Memory B cell (primary cell): ENCODE measurements around the gene HMGB4.

Experiments used
- ATAC-seq: fragments of 150-1000 bp; cut with Tn5 transposase; 2 replicates; pipeline ENCODE4 v1.10.0; 2021; ENCODE audit warnings: low read depth, mild to moderate bottlenecking, moderate library complexity
- DNase-seq, 2 donors: peaks; one replicate each; pipeline ENCODE4 v3.0.0; 2022; ENCODE audit warnings: low spot score in 2 of 2
- H3K27ac Mint-ChIP-seq: one replicate; pipeline ENCODE4 v1.8.0; 2022; ENCODE audit warnings: mild to moderate bottlenecking, moderate library complexity, mixed read lengths
- H3K27me3 Mint-ChIP-seq: one replicate; pipeline ENCODE4 v1.8.0; 2022; ENCODE audit warnings: mixed read lengths
- H3K36me3 Mint-ChIP-seq: one replicate; pipeline ENCODE4 v1.8.0; 2022; ENCODE audit warnings: mild to moderate bottlenecking, mixed read lengths
- H3K4me1 Mint-ChIP-seq: one replicate; pipeline ENCODE4 v1.8.0; 2022; ENCODE audit warnings: mixed read lengths
- H3K4me3 Mint-ChIP-seq: one replicate; pipeline ENCODE4 v1.8.0; 2022; ENCODE audit warnings: mild to moderate bottlenecking, moderate library complexity, mixed read lengths
- H3K9me3 Mint-ChIP-seq: one replicate; pipeline ENCODE4 v1.8.0; 2022; ENCODE audit warnings: mixed read lengths

The HMGB4 gene

GRCh38 chr1:33895976-33896375 lies 32.1 kb downstream of the HMGB4 start:
- Mint-ChIP-seq H3K9me3 (peaks cover 2% of the 10 kb centered on the region), H3K4me3 (no peak overlapping the region), H3K27me3 (peaks cover 3% of the 10 kb centered on the region), H3K36me3 (no peaks in the 10 kb centered on the region), H3K27ac (no peak overlapping the region), H3K4me1 (no peaks in the 10 kb centered on the region)
- DNase-seq (no peak), ATAC-seq (no peak)

DNA sequence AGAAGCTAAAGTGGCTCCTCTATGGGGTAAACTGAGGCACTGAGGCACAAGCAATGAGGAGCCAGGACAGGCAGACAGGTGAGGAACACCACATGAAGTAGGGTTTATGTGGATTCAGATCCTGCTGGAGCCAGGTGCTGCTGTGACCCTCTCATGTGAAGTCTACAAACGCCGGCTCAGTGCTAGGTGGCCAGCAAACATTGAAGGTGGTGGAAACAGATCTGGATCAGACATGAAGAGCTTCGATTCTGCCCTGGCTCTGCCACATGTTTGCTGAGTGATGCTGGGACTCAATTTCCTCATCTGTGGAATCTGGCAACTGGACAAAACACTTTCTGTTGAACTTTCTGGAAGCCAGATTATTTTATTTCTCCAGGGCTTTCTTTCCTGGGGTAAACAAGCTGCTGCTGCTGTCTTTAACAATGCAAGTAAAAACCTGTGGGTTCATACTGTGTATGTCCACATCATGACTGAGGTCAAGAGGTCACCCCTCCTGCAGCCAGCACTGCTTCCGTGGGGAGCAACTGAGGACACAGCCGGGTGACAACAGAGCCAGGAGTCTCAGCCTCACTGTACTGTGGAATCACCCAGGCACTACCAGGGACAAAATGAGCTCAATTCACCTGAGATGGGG lies 33.3 kb downstream of the HMGB4 start:
- no peak for ATAC-seq
- Mint-ChIP-seq H3K27ac (no peak overlapping the region), H3K27me3 (peaks cover 3% of the 10 kb centered on the region), H3K36me3 (no peaks in the 10 kb centered on the region), H3K9me3 (peaks cover 2% of the 10 kb centered on the region), H3K4me1 (no peaks in the 10 kb centered on the region), H3K4me3 (no peak overlapping the region)
- no peak for DNase-seq

- ATAC-seq, result no peak
- H3K27ac Mint-ChIP-seq, result no peak overlapping the region
- H3K4me3 Mint-ChIP-seq, result no peak overlapping the region
- H3K9me3 Mint-ChIP-seq, result peaks cover 2% of the 10 kb centered on the region
- peaks cover 3% of the 10 kb centered on the region for H3K27me3 Mint-ChIP-seq
- H3K36me3 Mint-ChIP-seq, result no peaks in the 10 kb centered on the region
- H3K4me1 Mint-ChIP-seq, result no peaks in the 10 kb centered on the region
- DNase-seq, result no peak
Measured at GRCh38 chr1:33898406-33898805, 34.5 kb downstream of the HMGB4 start.

- Mint-ChIP-seq H3K9me3 (peaks cover 2% of the 10 kb centered on the region), H3K27me3 (peaks cover 3% of the 10 kb centered on the region), H3K4me1 (no peaks in the 10 kb centered on the region), H3K36me3 (no peaks in the 10 kb centered on the region), H3K4me3 (no peak overlapping the region), H3K27ac (no peak overlapping the region)
- ATAC-seq (no peak), DNase-seq (no peak)
Measured at GRCh38 chr1:33898881-33899280, 35.0 kb downstream of the HMGB4 start.

DNA sequence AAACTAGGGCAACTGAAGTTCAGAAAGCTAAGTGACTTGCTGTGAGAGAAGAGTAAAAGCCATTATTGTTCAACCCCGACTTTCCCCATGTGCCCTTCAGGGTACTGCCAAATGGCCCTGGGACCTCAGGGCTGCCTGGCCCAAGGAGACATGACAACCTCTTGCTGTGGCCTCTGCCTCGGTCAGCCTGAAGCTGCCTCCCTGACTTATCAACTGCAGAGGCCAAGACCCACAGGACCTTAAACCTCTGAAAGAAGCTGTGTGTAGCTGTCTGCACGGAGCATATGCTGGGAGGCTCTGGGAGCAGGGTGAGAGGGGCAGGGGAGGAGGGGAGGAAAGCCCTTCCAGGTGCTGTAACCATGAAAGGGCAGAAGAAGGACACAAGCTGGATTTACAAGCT lies 35.9 kb downstream of the HMGB4 start:
- H3K4me1 Mint-ChIP-seq, result no peaks in the 10 kb centered on the region
- H3K9me3 Mint-ChIP-seq, result peaks cover 2% of the 10 kb centered on the region
- no peak for DNase-seq
- no peak for ATAC-seq
- H3K4me3 Mint-ChIP-seq, result no peak overlapping the region
- peaks cover 3% of the 10 kb centered on the region for H3K27me3 Mint-ChIP-seq
- no peak overlapping the region for H3K27ac Mint-ChIP-seq
- H3K36me3 Mint-ChIP-seq, result no peaks in the 10 kb centered on the region

GRCh38 chr1:33902486-33903209 lies 38.8 kb downstream of the HMGB4 start:
- no peak for ATAC-seq
- Mint-ChIP-seq H3K4me3 (no peak overlapping the region), H3K9me3 (no peaks in the 10 kb centered on the region), H3K27ac (no peak overlapping the region), H3K36me3 (no peaks in the 10 kb centered on the region), H3K4me1 (no peaks in the 10 kb centered on the region), H3K27me3 (peaks cover 5% of the 10 kb centered on the region)
- no peak for DNase-seq

DNA sequence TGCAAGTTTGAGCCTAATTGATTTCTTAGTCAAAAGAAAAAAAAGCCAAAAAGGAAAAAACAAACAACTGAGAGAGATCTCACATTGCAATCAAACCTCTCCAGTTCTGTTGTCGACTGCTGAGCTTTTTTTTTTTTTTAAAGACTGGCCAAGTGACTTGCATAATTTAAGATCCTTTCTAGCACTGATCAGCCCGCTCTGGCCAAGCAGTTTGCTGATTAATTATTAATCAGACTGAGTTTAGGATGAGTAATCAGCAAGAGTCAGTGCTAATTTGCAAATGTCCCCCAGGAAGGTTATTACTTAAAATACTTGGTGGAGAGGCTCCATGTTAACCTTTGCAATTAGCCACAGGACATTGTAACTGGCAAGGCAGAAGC lies 39.3 kb downstream of the HMGB4 start:
- DNase-seq (no peak), ATAC-seq (no peak)
- Mint-ChIP-seq H3K27ac (no peak overlapping the region), H3K27me3 (peaks cover 5% of the 10 kb centered on the region), H3K4me3 (no peak overlapping the region), H3K9me3 (no peaks in the 10 kb centered on the region), H3K4me1 (no peaks in the 10 kb centered on the region), H3K36me3 (no peaks in the 10 kb centered on the region)

DNA sequence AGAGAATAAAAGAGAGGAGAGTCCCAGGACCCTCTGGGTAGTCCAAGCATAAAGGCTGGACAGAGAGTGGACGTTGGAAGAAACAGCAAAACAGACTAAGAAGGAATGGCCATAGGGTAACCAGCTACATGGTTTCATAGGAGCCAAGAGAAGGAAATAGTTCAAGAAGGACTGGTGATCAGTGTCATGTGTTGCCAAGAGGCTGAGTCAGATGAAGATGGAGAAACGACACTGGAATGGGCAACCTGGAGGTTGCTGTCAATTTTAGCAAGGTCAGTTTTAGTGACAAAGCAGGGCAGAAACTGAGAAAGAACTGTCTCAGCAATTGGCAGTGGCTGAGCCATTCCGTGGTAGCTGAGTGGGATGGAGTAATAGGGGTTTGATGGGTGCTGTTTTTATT lies 41.4 kb downstream of the HMGB4 start:
- Mint-ChIP-seq H3K4me3 (no peak overlapping the region), H3K36me3 (no peaks in the 10 kb centered on the region), H3K27ac (no peak overlapping the region), H3K27me3 (peaks cover 5% of the 10 kb centered on the region), H3K4me1 (no peaks in the 10 kb centered on the region), H3K9me3 (no peaks in the 10 kb centered on the region)
- no peak for DNase-seq
- ATAC-seq, result no peak

GRCh38 chr1:33906156-33906555 lies 42.3 kb downstream of the HMGB4 start:
- ATAC-seq, result no peak
- no peak for DNase-seq
- Mint-ChIP-seq H3K27me3 (peaks cover 5% of the 10 kb centered on the region), H3K27ac (no peak overlapping the region), H3K4me3 (no peak overlapping the region), H3K36me3 (no peaks in the 10 kb centered on the region), H3K9me3 (no peaks in the 10 kb centered on the region), H3K4me1 (no peaks in the 10 kb centered on the region)

DNA sequence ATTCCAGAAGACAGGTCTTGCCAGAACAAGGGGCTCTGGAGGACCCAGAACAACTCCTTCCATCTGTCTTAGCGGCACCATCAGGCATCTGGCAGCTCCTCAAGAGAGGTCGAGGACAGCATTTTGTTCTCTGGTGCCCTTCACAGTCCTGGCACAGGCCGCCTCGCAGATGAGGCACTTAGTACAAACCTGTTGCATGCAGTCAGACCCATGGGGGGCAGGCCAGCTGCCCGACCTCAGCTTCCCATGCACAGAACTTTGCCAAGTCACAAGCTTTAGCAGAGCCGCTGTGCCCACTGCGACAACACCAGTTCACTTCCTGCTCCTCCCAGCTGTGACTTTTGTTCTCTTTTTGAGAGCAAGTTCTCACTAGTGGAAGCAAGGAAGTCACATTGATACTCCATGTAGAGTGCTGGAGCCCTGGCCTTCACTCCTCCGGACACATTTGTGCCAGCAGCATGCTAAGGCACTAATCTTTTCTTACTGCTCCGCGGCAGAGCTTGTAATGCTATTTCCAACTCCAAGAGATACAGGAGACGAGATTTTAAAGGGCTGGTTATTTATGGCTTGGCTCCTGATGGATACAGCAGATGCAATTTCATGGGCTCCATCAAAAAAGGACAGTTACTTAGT lies 44.6 kb downstream of the HMGB4 start:
- no peaks in the 10 kb centered on the region for H3K36me3 Mint-ChIP-seq
- no peak for ATAC-seq
- no peak overlapping the region for H3K4me3 Mint-ChIP-seq
- H3K27me3 Mint-ChIP-seq, result peaks cover 5% of the 10 kb centered on the region
- no peak for DNase-seq
- H3K4me1 Mint-ChIP-seq, result no peaks in the 10 kb centered on the region
- H3K27ac Mint-ChIP-seq, result no peak overlapping the region
- no peaks in the 10 kb centered on the region for H3K9me3 Mint-ChIP-seq
